Measurements from ENCODE around the gene MYO1H.

GRCh38 chr12:109329003-109329402, 18.7 kb upstream of the MYO1H start:
- TF ChIP-seq EZH2 (IDR thresholded peaks at IDR 0.05) (no peak), POLR2AphosphoS5 (IDR thresholded peaks at IDR 0.05; ENCODE audit: borderline replicate concordance, low read depth, low read length) (no peak)

All from SK-N-MC (cell line).